Activated CD4-positive, CD25-positive, alpha-beta regulatory T cell (primary cell): ENCODE data around the gene TFRC.
"Not testable (repeated sequence)": the region's sequence is repeated elsewhere in the genome, so short reads cannot be mapped to it uniquely, and the experiment has no call there.

Experiments
- DNase-seq, 4 experiments: peaks; one replicate each; lab custom pipeline; 2025; lab: John Stamatoyannopoulos, UW

The TFRC gene

GRCh38 chr3:196081002-196081833 lies 672 bp downstream of the TFRC start:
- peak; percentile 22 to 39 (median 28) for DNase-seq

- DNase-seq: not testable (repeated sequence)
Measured at GRCh38 chr3:196080101-196080846, 1.6 kb downstream of the TFRC start.

GRCh38 chr3:196079682-196080081 lies 2.2 kb downstream of the TFRC start:
- no peak for DNase-seq

GRCh38 chr3:196075013-196075412 lies 6.9 kb downstream of the TFRC start:
- DNase-seq: no peak

GRCh38 chr3:196073255-196073753 lies 8.6 kb downstream of the TFRC start:
- DNase-seq: peak; percentile 31 to 57 (median 43)

- DNase-seq: no peak
Measured at GRCh38 chr3:196072313-196072712, 9.6 kb downstream of the TFRC start.

- DNase-seq: not testable (repeated sequence)
Measured at GRCh38 chr3:196068812-196069211, 13.1 kb downstream of the TFRC start.

GRCh38 chr3:196067439-196067838 lies 14.5 kb downstream of the TFRC start:
- DNase-seq: no peak

GRCh38 chr3:196063971-196064370 lies 17.9 kb downstream of the TFRC start:
- no peak for DNase-seq

- no peak for DNase-seq
Measured at GRCh38 chr3:196063456-196063855, 18.4 kb downstream of the TFRC start.

GRCh38 chr3:196063049-196063448 lies 18.8 kb downstream of the TFRC start:
- no peak for DNase-seq

- no peak for DNase-seq
Measured at GRCh38 chr3:196060834-196061233, 21.1 kb downstream of the TFRC start.

- DNase-seq: no peak
Measured at GRCh38 chr3:196057760-196058331, 24.0 kb downstream of the TFRC start.

GRCh38 chr3:196056371-196056770 lies 25.5 kb downstream of the TFRC start:
- not testable (repeated sequence) for DNase-seq

- no peak for DNase-seq
Measured at GRCh38 chr3:196055683-196056270, 26.1 kb downstream of the TFRC start.

GRCh38 chr3:196055240-196055639 lies 26.6 kb downstream of the TFRC start:
- no peak for DNase-seq

- no peak for DNase-seq
Measured at GRCh38 chr3:196054661-196055060, 27.2 kb downstream of the TFRC start.

- DNase-seq: no peak
Measured at GRCh38 chr3:196053487-196053886, 28.4 kb downstream of the TFRC start.

GRCh38 chr3:196051282-196052076 lies 30.4 kb downstream of the TFRC start:
- DNase-seq: no peak

- DNase-seq: no peak
Measured at GRCh38 chr3:196050597-196050996, 31.3 kb downstream of the TFRC start.

- no peak for DNase-seq
Measured at GRCh38 chr3:196049653-196050052, 32.2 kb downstream of the TFRC start.
